COLO829 (cell line): ENCODE measurements around the gene TRAPPC2L.

ENCODE experiments used
- DNase-seq: peaks from one replicate; pipeline ENCODE4 v3.0.0; 2012; ENCODE audit warnings: low spot score

The TRAPPC2L gene

GRCh38 chr16:88839745-88840599, 17.0 kb upstream of the TRAPPC2L start:
- DNase-seq = no peak

DNA sequence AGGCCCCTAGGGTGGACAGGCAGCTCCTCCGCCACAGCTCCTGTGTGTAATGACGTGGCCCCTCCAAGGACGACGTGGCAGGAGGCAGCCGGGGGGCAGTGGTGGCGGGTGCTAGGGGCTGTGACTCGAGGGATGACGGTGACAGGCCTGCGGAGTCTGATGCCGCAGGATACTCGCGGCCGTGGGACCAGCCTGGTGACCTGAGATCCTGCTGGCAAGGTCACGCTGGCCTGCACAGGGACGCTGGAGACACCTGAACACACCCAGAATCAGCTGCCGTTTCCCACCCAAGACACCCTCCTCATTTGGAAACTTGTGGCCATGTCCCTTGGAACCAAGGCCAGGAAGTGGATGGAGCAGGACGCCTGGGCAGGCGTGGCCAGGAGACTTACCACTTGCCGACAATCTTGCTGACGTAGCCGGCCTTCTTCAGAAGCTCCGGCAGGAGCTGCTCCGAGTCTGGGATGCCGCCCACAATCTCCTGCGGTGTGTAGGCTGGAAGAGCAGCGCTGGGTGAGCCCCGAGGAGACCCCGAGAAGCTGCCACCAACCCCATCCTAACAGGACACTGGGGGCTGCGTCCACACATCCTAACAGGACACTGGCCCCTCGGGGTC, 16.2 kb upstream of the TRAPPC2L start:
- no peak for DNase-seq

DNA sequence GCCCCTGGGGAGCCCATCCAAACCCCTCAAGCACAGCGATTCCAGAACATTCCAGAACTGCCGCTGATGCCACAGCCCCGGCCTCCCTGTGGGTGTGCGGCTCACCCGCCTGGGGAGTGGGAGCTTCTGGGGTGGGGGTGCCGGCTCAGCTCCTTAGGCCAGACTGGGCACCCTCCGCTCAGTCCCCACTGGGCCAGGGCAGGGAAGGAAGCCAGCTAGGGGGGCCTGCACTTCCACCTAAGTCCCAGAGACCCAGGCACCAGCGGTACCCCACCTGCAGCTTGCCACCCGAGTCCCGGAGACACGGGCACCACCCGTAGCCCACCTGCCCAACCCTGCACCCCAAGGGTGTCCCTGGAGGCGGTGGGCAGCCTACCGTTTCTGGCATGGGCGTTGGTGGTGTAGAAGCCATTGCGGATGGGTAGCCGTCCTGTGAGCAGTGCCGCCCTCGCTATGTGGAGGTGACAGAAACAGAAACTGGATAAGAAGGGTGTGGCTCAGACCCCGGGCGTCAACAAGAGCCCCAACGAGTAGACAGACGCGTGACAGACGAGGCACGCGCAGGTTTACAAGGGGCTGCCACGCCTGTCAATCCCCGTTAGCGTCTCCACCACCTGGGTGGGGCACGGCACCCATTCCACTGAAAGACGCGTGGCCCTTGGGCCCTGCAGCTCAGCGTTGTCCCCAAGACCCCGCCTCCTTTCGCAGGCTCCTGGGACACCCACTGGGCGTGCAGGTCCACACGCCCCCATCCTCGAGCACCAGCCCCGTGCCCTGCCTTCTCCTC, 15.2 kb upstream of the TRAPPC2L start:
- DNase-seq = no peak

GRCh38 chr16:88842308-88842756, 14.6 kb upstream of the TRAPPC2L start:
- no peak for DNase-seq

GRCh38 chr16:88842806-88843205, 14.1 kb upstream of the TRAPPC2L start:
- no peak for DNase-seq

GRCh38 chr16:88843256-88843655, 13.7 kb upstream of the TRAPPC2L start:
- no peak for DNase-seq

DNA sequence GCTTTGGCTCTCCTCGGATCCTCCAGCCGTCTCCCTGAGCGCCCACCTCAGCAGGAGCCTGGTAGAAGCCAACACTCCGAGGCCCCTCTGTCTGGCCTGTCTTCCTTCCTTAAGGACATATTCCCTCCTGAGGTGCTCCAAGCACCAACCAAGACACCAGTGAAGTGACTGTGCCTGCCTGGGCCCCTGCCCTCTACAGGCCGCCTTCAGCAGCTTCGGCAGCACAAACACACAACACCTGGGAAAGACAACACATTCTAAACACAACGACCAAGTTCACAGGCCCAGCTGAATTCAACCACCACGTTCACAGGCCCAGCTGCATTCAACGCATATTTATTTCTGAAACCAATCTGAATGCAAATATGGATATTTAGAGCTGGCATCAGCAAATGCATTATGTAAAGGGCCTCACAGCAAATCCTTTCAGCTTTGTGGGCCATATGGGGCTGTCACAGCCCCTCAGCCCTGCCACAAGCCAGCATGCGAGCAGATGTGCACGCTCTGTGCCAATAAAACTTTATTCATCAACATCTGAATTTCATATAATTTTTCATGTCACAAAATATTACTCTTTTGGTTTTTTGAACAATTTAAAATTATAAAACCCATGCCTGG, 12.4 kb upstream of the TRAPPC2L start:
- no peak for DNase-seq

DNA sequence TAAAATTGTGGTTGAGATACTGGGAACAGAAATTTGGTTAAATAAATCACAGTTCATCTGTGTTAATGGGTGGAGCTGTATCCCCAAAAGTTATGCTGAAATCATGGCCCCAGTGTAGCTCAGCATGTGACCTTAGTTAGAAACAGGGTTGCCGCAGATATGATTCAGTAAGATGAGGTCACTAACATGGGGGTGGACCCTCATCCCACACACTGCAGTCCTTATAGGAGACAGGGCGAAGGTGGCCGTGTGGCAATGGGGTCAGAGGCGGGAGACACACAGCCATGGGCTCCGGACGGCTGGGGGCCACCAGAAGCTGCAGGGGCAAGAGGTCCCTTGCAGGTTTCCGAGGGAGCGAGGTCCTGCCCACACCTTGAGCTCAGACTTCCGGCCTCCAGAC, 10.8 kb upstream of the TRAPPC2L start:
- DNase-seq = no peak

- no peak for DNase-seq
These were observed 9.3 kb upstream of the TRAPPC2L start for GRCh38 chr16:88847654-88848053.

DNA sequence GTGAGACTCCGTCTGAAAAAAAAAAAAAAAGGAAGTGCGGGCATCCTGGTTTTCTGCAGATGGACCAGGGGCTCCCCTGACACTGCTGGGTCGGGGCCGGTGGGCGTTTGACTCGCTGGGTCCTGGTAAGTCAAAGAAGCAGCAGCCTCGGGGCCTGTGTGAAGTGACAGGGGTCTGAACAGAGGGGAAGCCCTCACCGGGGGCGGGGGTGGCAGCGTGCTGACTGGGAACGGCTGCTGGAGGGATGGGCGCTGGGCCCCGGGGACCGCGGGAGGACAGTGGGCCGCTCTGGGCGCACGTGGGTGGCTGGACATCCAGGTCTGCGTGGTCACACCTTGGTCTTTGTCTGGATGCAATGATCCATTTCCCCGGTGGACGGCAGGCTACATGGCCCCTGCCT, 8.4 kb upstream of the TRAPPC2L start:
- DNase-seq = no peak

DNA sequence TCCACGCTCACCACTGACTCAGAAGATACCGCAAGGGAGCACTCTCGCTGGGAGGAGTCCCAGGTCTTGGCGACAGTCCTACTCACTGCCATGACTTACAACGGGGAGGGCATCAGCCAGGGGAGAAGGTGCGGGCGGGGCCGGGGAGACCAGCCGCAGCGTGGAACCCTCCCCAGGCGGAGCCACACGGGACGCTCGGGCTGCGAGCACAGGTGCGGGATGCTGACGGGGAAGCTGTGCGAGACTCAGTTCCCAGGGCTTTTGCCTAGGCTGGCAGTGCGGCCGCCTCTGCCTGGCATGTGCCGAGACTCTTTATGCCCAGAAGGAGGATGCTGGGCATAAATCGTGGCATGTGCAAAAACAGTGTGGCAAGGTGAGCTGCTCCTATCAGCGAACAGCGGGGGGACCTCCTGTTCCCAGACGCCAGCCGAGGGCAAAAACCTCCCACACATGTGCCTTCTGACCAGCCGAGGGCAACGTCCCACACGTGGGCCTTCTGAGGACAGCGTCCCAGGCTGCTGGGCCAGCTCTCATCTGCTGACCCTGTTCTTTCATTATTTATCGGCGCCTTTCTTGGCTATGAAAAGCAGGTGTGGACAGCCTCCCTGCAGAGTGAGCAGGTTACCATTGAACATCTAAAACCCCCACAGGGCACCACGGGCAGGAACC, 6.3 kb upstream of the TRAPPC2L start:
- DNase-seq = no peak

GRCh38 chr16:88851616-88852015, 5.3 kb upstream of the TRAPPC2L start:
- DNase-seq = no peak

- DNase-seq = no peak
These were observed 3.5 kb upstream of the TRAPPC2L start for GRCh38 chr16:88853325-88853941.

DNA sequence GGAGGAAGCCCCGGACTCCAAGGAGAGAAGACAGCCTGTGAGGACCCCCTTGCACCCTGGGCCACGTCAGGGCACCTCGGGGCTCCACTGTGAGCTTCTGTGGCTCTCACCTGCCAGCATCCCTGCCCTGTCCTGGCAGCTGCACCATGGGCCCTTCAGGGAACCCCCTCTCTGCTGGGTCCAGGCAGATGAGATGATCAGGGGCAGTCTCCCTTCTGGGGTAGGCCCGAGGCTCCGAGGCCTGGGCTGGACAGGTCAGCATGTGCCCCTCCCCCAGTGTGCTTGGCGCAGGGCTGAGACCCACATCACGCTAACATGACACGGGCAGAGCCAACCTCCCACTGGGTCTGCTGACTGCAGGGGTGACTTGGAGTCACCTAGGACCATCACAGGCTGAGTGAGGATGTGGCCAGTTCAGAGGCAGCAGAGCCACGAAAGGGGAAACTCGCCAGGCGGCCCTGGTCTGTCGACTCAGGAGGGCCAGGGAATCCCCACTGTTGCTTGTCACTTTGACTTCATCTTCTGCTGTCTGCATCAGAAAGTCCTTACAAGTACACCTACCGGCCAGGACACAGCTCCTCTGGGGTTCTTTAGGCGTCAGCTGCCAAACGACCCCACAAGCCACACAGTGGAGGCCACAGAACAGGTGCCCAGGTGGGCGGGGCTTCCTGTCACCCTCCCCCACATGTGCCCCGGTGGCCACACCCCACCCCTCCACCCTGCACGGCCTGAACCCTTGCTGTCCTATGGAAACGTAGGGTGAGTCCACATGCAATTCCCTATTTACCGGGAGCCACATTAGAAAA, 2.4 kb upstream of the TRAPPC2L start:
- no peak for DNase-seq

GRCh38 chr16:88855176-88855575, 1.8 kb upstream of the TRAPPC2L start:
- no peak for DNase-seq

GRCh38 chr16:88855736-88856121, 1.2 kb upstream of the TRAPPC2L start:
- DNase-seq = no peak

DNA sequence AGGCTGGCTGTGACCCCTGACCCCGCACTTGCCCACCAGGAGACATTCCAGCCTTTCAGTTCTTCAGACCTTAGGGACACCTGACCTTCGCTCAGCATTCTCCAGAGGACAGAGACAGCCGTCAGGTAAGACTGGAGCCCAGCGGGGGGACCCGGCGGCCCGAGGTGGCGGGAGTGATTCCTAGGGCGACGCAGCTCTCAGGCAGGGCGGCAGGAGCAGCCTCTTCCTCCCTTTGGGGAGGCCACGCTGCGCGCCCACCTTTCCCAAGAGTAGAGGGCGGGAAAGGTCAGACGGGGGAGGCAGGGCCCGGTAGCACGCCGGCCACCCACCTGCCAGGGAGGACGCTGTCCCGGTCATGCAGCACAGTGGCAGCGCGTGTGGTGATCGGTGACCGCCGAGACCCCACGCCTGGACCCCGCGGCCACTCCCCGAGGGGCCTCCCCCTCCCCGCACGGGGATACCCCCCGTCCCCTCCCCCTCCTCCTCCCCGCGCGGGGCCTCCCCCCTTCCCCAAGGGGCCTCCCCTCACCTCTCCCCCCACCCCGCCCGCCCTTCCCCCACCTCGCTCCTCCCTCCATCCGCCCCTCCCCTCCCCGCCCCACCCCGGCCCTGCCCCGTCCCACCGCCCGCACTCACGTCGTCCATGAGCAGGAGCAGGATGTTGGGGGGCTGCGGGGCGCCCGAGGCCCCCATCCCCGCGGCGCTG, 652 bp upstream of the TRAPPC2L start:
- DNase-seq = no peak

DNA sequence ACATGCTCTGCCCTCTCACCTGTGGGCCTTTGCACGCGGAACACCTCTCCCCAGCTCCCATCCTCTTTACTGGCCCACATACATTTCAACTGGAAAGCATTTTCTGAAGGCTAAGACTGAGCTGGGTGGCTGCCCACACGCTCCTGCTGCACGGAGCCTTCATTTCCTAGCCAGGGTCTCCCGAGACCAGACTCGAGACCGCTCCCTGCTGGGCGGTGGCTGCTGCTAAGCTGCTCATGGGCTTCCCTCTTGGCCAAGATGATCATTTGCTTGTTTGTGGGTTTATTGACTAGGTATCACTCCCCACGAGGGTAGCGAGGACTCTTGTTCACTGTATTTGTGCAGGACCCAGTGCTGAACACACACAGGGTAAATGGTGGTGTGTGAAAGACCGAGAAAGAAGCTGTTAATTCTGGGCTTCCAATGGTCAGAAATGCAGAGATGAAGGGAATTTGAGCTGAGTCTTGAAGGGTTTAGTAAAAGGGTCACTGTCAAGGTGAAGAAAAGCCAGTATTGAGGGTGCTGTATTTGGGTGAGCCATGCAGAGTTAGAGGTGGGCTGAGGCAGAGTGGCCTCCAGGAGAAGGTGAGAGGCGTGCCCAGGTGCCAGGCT, 907 bp downstream of the TRAPPC2L start:
- peak; percentile 64 for DNase-seq

DNA sequence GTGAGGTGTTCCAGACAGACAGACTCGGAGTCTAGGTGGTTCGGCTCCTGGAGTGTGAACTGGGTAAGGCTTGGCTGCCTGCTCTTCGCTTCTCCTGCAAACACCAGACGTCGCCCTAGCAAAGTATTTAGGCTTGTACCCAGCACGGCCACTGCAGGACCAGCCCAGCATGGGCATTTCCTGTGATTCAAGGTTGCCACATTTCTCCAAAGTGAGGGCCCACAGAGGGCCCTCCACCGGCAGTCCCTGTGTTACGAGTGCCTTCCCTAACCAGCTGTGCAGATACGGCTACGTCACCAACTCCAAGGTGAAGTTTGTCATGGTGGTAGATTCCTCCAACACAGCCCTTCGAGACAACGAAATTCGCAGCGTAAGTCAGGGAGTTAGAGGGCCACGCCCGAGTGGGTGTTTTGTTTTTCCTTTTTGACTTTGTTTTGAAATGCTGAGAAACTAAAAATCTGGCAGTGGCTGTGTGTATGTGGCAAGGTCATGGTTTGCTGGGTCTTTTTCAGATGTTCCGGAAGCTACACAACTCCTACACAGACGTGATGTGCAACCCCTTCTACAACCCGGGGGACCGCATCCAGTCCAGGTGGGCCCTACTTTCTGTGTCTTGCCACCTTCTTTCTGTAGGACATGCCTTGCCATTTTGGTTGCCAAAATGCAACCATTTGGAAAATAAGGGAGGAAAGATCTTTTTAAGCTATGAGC, 2.6 kb downstream of the TRAPPC2L start:
- no peak for DNase-seq
